ENCODE data around the gene SDCBP2.

Gene SDCBP2

GRCh38 chr20:1319462-1319861 is 9.5 kb downstream of the SDCBP2 start:
- no peak for TF ChIP-seq TCF12 (IDR thresholded peaks at IDR 0.05; ENCODE audit: low read depth)
- no peak for TF ChIP-seq YY1 (IDR thresholded peaks at IDR 0.05; ENCODE audit: low read depth)

GRCh38 chr20:1319051-1319450 is 9.9 kb downstream of the SDCBP2 start:
- no peak for TF ChIP-seq EP300 (IDR thresholded peaks at IDR 0.05; ENCODE audit: borderline replicate concordance)
- no peak for TF ChIP-seq CREB1 (IDR thresholded peaks at IDR 0.05; ENCODE audit: low read depth)
- TF ChIP-seq MAX (IDR thresholded peaks at IDR 0.05) = no peak
- no peak for TF ChIP-seq FOXM1 (IDR thresholded peaks at IDR 0.05; ENCODE audit: borderline replicate concordance, low read depth)
- no peak for TF ChIP-seq TCF12 (IDR thresholded peaks at IDR 0.05; ENCODE audit: low read depth)
- TF ChIP-seq EGR1 (IDR thresholded peaks at IDR 0.05) = no peak
- no peak for TF ChIP-seq YY1 (IDR thresholded peaks at IDR 0.05; ENCODE audit: low read depth)
- no peak for TF ChIP-seq NFIC (IDR thresholded peaks at IDR 0.05)
- TF ChIP-seq TAF1 (IDR thresholded peaks at IDR 0.05; ENCODE audit: low read depth) = no peak
- TF ChIP-seq ZBTB7A (IDR thresholded peaks at IDR 0.05; ENCODE audit: low read depth) = no peak
- no peak for TF ChIP-seq USF1 (IDR thresholded peaks at IDR 0.05)
- no peak for TF ChIP-seq CEBPB (IDR thresholded peaks at IDR 0.05)
- no peak for TF ChIP-seq RAD21 (IDR thresholded peaks at IDR 0.05; ENCODE audit: low read depth)
- no peak for TF ChIP-seq REST (IDR thresholded peaks at IDR 0.05; ENCODE audit: low read depth)

- no peak for TF ChIP-seq FOXM1 (IDR thresholded peaks at IDR 0.05; ENCODE audit: borderline replicate concordance, low read depth)
- no peak for TF ChIP-seq MAX (IDR thresholded peaks at IDR 0.05)
- TF ChIP-seq REST (IDR thresholded peaks at IDR 0.05; ENCODE audit: low read depth) = no peak
- no peak for TF ChIP-seq TEAD4 (IDR thresholded peaks at IDR 0.05)
- TF ChIP-seq EGR1 (IDR thresholded peaks at IDR 0.05) = no peak
- no peak for TF ChIP-seq EP300 (IDR thresholded peaks at IDR 0.05; ENCODE audit: borderline replicate concordance)
These were observed 11.2 kb downstream of the SDCBP2 start for GRCh38 chr20:1317545-1318255.

GRCh38 chr20:1315804-1316203 is 13.1 kb downstream of the SDCBP2 start:
- TF ChIP-seq YY1 (IDR thresholded peaks at IDR 0.05; ENCODE audit: low read depth) (no peak), USF1 (IDR thresholded peaks at IDR 0.05) (no peak), CEBPB (IDR thresholded peaks at IDR 0.05) (no peak), FOXM1 (IDR thresholded peaks at IDR 0.05; ENCODE audit: borderline replicate concordance, low read depth) (no peak), RAD21 (IDR thresholded peaks at IDR 0.05; ENCODE audit: low read depth) (no peak), TAF1 (IDR thresholded peaks at IDR 0.05; ENCODE audit: low read depth) (no peak), ZBTB7A (IDR thresholded peaks at IDR 0.05; ENCODE audit: low read depth) (no peak)

- TF ChIP-seq REST (IDR thresholded peaks at IDR 0.05; ENCODE audit: low read depth) (no peak), ZBTB7A (IDR thresholded peaks at IDR 0.05; ENCODE audit: low read depth) (0 out of 2 replicates have a peak, but pooled peaks have one; percentile 48), RAD21 (IDR thresholded peaks at IDR 0.05; ENCODE audit: low read depth) (peak; percentile 91)
These were observed 15.5 kb downstream of the SDCBP2 start for GRCh38 chr20:1313236-1313964.
